ENCODE measurements around the gene ARL16.

The ARL16 gene

DNA sequence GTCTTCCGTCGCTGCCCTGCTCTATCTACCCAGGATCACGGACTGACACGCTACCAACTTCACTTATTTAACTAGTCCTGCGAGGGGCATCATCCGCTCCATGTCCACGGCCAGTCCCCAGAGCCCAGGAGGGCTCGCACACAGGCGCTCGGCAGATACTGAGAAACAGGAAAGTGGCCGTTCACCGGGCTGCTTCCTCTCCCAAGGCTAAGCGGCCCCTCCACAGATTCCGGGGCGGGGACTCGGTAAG lies 17.6 kb downstream of the ARL16 start:
- no peak for DNase-seq

GRCh38 chr17:81665205-81666091 lies 18.1 kb downstream of the ARL16 start:
- DNase-seq, result no peak

GRCh38 chr17:81664051-81664470 lies 19.5 kb downstream of the ARL16 start:
- DNase-seq, result no peak

DNA sequence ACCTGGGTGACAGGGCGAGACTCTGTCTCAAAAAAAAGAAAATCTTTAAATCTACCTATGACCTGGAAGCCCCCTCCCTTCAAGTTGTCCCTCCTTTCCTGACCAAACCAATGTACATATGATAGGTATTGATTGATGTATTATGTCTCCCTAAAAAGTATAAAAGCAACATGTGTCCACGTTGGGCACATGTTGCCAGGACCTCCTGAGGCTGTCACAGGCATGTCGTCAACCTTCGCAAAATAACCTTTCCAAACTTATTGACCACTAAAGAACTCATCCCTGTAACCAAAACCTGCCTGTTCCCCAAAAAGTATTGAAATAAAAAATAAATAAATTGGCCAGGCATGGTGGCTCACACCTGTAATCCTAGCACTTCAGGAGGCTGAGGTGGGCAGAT lies 21.6 kb downstream of the ARL16 start:
- DNase-seq, result no peak

DNA sequence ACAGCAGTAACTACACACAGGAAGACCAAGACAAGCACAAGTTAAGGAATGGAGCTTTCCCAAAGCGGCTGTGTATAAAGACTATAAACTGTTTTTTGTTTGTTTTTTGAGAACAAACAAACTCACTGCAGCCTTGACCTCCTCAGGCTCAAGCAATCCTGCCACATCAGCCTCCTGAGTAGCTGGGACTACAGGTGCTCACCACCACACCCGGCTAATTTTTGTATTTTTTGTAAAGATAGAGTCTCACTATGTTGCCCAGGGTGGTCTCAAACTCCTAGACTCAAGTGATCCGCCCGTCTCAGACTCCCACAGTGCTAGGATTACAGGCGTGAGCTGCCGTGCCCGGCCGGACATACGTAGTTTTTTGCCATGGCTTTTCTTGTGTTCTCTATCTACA lies 23.2 kb downstream of the ARL16 start:
- DNase-seq, result no peak

GRCh38 chr17:81659038-81659437 lies 24.6 kb downstream of the ARL16 start:
- DNase-seq, result no peak

DNA sequence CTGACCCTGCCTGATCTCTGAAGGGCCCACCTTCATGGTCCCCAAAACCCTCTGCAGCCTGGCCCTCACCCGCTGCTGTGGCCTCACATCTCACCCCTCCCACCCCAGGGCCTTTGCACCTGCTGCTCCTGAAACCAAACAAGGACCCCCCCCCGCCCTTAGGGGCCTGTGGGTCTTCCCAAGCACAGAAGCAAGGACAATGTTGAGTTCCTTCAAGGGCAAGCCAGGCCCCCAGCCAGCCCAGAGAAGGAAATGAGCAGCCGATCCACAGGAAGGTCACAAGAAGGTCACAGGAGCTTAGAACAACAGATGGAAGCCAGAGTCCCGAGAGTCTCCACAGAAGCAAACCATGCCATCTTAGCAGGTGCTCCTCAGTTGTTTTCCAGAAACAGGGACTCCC lies 26.8 kb downstream of the ARL16 start:
- no peak for DNase-seq

DNA sequence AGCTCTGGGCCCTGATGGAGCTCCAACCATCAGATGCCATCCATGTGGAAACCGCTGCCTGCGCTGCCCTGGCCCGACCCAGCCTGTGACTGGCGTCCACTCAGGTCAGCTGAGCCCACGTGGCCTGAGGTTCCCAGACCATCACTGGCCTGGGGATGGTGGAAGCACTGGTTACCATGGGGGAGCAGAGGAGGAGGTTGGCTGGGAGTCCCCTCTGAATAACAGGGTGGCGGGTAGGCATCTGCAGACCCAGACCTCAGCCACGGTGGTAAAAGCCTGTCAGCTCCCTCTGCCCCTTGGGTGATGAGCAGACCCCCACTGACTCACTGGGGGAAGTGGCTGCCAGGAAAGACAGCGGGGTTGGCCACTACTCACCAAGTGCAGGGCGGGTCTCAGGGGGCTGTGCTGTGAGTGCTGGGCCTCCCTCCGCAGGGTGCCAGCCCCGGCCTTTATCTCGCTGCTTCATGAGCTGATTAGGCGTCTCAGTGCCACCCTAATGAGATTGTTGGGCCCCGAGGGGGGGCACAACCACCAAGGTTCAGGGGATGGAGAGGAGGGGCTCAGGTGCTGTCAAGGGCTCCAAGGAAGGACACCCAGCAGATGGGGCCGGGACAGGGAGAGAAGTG lies 27.4 kb downstream of the ARL16 start, which contains the start of gene PDE6G:
Gene PDE6G (minus strand): TSS at position 425 of the 626 bp plus-strand sequence. CDS start 3,237 bp downstream, outside the sequence.
- DNase-seq, result no peak

- DNase-seq, result no peak
These were observed 28.0 kb downstream of the ARL16 start for GRCh38 chr17:81655378-81656117.

DNA sequence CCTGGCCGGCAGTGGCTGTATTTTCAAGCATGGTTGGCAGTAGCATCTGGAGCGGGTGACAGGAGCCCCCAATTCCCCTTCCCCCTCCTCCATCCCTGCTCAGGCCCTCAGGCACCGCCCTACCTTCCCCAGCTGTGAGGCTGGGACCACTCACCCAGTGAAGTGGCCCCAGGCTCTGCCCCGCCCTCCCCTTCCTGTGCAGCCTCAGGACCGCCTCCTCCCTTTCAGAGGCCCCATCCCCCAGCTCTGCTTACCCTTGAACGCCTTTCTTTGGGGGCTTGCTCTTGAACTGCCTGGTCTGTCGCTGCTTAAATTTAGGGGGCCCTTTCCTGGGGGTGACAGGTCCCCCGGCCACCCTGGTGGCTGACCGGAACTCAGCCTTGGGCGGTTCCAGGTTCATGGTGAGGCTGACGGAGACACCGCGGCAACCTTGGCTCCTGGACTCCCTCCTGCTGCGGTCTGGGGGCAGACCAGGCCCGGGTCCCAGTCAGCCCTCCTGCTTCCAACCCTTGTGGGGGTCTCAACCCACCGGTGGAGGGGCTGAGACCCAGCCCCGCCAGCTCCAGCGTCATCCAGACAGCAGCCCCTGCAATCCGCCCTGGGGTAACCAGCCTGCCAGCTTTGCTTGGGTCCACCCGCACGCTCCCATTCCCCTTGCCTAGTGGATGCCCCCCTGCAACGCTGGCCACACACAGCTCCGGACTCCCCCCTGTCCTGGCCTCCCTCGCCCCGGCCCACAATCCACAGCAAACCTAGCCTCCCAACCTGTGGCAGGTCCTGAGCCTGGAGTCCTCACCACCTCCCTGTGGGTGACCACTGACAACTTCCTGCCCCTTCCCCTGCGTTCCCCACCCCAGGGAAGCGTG lies 30.5 kb downstream of the ARL16 start:
- no peak for DNase-seq

DNA sequence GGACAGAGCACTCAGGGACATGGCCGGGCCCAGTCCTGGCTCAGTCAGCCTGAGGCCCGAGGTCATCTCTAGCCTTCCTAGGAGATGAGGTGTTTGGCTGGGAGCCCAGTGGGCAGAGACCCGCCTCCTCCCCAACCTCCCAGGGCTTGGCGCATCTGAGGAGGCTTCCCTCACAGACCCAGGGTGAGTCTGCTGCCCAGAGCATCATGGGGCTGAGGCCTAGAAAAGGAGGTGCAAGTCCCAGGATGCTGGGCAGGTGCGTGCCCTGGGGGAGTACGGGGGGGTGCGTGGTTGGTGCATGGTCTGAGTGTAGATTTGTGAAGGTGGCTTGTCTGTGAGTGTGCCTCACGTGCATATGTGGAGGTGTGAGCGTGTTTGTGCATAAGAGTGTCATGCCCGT lies 31.9 kb downstream of the ARL16 start:
- DNase-seq, result no peak

- DNase-seq, result no peak
These were observed 32.6 kb downstream of the ARL16 start for GRCh38 chr17:81650951-81651350.

- no peak for DNase-seq
These were observed 34.9 kb downstream of the ARL16 start for GRCh38 chr17:81648707-81649085.

DNA sequence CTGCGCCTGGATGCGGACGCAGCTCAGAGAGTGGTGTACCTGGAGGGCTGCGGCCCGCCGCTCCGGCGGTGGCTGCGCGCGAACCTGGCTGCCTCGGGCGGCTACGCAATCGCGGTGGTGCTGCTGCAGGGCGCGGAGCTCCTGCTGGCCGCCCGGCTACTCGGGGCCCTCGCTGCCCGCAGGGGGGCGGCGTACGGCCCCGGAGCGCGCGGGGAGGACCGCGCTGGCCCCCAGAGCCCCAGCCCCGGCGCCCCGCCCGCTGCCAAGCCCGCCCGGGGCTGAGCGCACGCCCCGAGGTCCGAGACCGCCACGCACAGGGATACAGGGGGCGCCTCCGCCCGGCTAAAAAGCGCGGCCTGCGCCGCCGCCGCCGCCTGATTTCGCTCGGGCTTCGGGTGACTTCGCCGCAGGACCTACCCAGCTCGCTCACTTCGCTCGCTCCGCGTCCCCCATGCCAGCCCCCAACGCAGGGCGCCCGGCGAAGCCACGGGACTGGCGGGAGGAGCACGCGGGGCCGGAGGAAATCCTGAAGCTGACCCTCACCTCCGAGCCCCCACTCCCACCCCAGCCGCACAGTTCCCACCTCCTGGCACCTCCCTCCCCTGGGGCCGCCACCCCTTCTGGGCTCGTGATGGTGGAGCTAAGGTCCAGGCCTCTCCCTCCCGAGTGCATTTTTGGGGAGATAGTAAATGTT lies 35.4 kb downstream of the ARL16 start:
- DNase-seq, result no peak

- no peak for DNase-seq
These were observed 36.0 kb downstream of the ARL16 start for GRCh38 chr17:81647640-81648012.

DNA sequence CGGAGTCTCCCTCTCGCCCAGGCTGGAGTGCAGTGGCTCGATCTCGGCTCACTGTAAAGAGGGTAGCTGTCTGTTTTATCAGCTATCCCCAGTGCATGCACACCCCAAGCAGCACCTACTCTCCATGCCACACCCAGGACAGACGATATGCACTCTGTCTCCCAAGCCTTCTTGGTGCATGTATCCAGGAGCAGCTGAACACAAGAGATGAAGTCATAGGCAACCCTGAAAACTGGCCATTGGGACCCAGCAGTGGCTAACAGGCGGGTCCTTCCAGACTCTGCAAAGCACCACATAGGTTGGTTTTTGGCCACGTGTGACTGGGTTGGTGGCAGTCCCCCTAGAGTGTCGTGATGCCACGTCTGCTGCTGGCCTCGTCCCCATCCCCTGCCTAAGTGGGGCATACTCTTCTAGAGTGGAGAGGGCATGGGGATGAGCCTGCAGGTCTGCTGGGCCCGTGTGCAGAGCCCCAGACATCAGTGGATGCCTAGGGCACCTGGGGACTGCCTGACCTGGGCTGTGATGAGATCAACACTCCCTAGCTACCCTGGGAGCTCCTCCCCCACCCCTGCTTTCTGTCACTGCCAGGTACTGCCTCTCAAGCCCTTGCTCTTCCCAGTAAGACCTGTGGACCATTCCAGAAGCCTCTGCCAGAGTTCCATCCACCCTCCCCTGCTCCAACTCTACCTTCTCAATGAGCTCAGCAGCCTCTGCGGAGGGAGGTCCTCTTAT lies 36.6 kb downstream of the ARL16 start:
- DNase-seq, result no peak

DNA sequence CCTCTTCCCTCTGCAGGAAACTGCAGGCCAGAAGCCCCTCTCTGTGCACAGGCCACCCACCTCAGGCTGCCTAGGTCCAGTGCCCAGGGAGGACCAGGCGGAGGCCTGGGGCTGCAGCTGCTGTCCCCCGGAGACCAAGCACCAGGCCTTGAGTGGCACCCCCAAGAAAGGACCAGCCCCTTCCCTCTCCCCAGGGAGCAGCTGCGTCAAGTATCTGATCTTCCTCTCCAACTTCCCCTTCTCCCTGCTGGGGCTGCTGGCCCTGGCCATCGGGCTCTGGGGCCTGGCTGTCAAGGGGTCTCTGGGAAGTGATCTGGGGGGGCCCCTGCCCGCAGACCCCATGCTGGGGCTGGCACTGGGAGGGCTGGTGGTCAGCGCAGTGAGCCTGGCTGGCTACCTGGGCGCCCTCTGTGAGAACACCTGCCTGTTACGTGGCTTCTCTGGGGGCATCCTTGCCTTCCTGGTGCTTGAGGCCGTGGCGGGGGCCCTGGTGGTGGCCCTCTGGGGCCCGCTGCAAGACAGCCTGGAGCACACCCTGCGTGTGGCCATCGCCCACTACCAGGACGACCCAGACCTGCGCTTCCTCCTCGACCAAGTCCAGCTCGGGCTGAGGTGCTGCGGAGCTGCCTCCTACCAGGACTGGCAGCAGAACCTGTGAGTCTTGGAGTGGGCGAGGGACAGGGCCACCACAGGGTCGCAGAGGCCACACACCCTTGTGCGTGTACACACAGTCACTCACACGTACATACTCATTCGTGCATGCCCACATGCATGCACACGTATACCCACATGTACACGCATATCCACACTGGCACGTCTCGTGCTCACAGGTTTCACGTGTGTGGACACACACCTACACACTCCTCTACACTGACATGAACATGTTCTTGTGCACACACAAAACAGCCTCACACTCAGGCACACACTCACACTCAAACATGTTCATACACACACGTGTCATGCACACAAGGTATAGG lies 38.3 kb downstream of the ARL16 start:
- no peak for DNase-seq

DNA sequence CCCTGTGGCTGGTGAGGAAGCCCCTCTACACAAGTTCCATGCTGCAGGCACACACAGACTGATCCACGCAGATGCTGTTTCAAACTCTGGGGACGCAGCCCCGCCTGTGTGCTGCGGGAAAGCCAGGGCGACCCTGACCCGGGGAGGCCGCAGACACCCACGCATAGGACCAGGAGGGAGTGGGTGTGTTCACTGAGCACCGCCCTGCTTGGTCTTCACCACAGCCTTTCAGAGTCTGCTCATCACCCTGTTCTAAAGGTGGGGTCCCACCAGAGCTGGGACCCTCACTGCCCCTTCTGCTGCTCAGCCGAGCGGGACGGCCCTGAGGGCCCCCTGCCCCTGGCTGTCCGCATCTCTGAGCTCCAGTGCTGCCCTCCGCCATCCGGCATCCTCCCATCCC lies 39.1 kb downstream of the ARL16 start:
- no peak for DNase-seq

- no peak for DNase-seq
These were observed 41.6 kb downstream of the ARL16 start for GRCh38 chr17:81641825-81642489.

- DNase-seq, result no peak
These were observed 43.6 kb downstream of the ARL16 start for GRCh38 chr17:81640011-81640410.

All from NCI-H1436 treated with DMSO at 0.1 percent for 48 hours (cell line).